Vagina (tissue), 2 donors: ENCODE results near the gene TTC33.

Source experiments
- CTCF ChIP-seq, 3 experiments: fragments of 450-650 bp in 2 of 3; fragments of 200-600 bp in 1 of 3; sonication (generic) in 1 of 3; IDR thresholded peaks; one replicate each; pipeline ENCODE4 v1.5.1; 2017 to 2019; ENCODE audit warnings: antibody characterized with exemption in 3 of 3, mild to moderate bottlenecking in 2 of 3, moderate library complexity in 2 of 3
- POLR2AphosphoS5 ChIP-seq, 2 donors: sonication (generic); formaldehyde crosslinking; IDR thresholded peaks; one replicate each; pipeline ENCODE4 v1.9.0; 2017; ENCODE audit warnings: antibody characterized with exemption in 2 of 2, mild to moderate bottlenecking in 2 of 2, low read depth in 1 of 2; ENCODE audit not compliant: insufficient read depth in 1 of 2

GRCh38 chr5:40601198-40601868 lies 154.4 kb downstream of the TTC33 start:
- TF ChIP-seq CTCF (IDR thresholded peaks at IDR 0.05), result no peak
- TF ChIP-seq POLR2AphosphoS5 (IDR thresholded peaks at IDR 0.05; ENCODE audit: insufficient read depth in 1 of 2, low read depth in 1 of 2), result no peak
